Vagina (tissue), 2 donors: ENCODE data around the gene IKZF4. TPM values are rescaled to one million over a fixed set of nuclear protein-coding genes. Genes with fewer than 3 reads are reported as not detected.

Source experiments
- DNase-seq, 2 donors: peaks; one replicate each; pipeline ENCODE4 v3.0.0-alpha.2; 2017; ENCODE audit errors: extremely low spot score in 2 of 2
- H3K27ac ChIP-seq: fragments of 200-600 bp; sonication (generic); one replicate; pipeline ENCODE4 v1.5.1; 2019
- H3K27me3 ChIP-seq: fragments of 200-600 bp; sonication (generic); one replicate; pipeline ENCODE4 v1.5.1; 2019
- H3K36me3 ChIP-seq, 2 donors: fragments of 200-600 bp; sonication (generic); one replicate each; pipeline ENCODE4 v1.5.1; 2017 to 2019
- H3K4me1 ChIP-seq: fragments of 200-600 bp; sonication (generic); one replicate; pipeline ENCODE4 v1.5.1; 2019
- H3K4me3 ChIP-seq, 2 donors: fragments of 200-600 bp; sonication (generic); 1 replicate in 1 of 2; 2 replicates in 1 of 2; pipeline ENCODE4 v1.5.1; 2016 to 2019
- H3K9me3 ChIP-seq: fragments of 200-600 bp; sonication (generic); one replicate; pipeline ENCODE4 v1.5.1; 2019
- POLR2A ChIP-seq, 2 donors: fragments of 450-650 bp; IDR thresholded peaks; one replicate each; pipeline ENCODE4 v1.6.1; 2017; ENCODE audit warnings: antibody characterized with exemption in 2 of 2, mild to moderate bottlenecking in 2 of 2, moderate library complexity in 2 of 2
- POLR2AphosphoS5 ChIP-seq, 2 donors: sonication (generic); formaldehyde crosslinking; IDR thresholded peaks; one replicate each; pipeline ENCODE4 v1.9.0; 2017; ENCODE audit warnings: antibody characterized with exemption in 2 of 2, mild to moderate bottlenecking in 2 of 2, low read depth in 1 of 2; ENCODE audit not compliant: insufficient read depth in 1 of 2
- intact Hi-C: fragments of 100-400 bp; cut with DNase I; formaldehyde crosslinking; loops from one replicate; pipeline ENCODE4 v1.15.1; 2023
- total RNA-seq: library from RNA; depleted of rRNA; stranded (reverse); fragments of >200 nt; gene quantifications from one replicate; pipeline ENCODE4 v1.2.3, GENCODE V29; 2016
- TF ChIP-seq, protein P1 (sequence below), 3 experiments: fragments of 450-650 bp in 2 of 3; fragments of 200-600 bp in 1 of 3; sonication (generic) in 1 of 3; IDR thresholded peaks; one replicate each; pipeline ENCODE4 v1.5.1; 2017 to 2019; ENCODE audit warnings: antibody characterized with exemption in 3 of 3, mild to moderate bottlenecking in 2 of 3, moderate library complexity in 2 of 3

IKZF4 gene
- total RNA-seq, 1 donor from 2014 or later: 4.4 TPM

DNA sequence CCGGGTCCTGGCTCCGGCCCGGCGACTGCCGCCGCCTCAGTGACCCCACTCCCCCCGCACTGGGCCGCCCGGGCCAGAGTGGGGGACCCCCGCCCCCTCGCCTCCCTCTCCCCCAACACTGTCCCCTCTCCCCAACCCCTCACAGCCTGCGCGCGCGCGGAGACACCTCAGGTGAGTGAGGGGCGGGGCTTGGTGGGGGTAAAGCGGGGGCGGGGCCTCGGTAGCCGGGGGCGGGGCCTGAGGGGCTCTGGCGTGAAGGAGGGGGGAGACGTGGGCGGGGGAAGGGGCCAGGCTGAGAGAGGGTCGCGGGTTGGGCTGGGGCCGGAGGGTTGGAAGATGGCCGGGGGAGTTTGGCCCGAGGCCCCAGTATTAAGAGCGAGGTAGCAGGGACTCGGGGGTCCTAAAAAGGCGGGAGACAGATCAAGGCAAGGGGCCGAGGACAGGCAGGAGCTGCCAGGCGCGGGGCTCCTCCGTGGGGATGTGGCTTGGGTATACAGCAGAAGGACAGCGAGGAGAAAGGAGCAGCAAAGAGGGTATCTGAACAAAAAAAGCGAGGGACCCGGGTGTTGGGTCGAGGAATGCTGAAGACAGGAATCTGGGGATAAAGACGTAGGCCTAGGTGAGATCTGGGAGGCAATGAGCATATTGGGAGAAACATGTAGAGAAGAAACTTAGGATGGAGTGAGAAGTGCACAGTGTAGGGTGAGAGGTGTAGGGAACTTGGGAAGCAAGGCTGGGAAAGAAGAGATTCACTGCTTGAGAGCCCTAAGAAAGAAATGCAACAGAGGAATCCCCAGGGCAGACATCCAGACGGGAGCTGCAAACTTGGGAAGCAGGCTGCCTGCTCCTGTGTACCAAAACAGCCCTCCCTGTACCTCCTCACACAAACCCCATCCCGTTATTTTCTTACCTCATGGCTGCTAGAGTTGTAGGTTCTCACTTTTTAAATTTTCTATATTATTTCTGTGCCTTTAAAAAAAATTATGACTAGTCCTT, 13.0 kb upstream of the IKZF4 start:
- H3K27me3 ChIP-seq: no peaks in the 10 kb centered on the region

DNA sequence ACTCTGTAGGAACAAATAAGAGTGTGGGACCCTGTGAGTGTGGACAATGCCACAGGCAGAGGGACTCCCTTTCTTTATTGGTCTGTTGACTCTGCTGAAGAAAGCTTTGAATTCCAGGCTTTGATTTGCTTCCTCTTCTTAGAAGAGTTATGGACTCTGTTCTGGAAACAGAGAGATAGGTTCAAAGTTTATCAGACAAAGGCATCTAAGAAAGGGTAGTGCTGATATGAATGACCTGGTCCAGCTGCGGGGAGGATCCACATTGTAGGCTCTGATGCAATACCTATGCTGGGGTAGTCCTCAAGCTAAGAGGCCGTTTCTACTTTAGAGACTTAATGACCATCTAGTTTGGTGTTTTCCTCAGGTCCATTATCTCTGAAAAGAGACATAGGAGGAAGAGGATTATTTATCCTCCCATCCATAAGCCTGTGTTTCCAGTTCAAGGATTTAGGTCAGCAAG, 10.7 kb upstream of the IKZF4 start:
- intact Hi-C loops: no loop called here
- H3K4me3 ChIP-seq: no peak overlapping the region
- H3K27me3 ChIP-seq: no peaks in the 10 kb centered on the region
- peaks cover 16% of the 10 kb centered on the region for H3K4me1 ChIP-seq
- no peak for TF ChIP-seq POLR2A (IDR thresholded peaks at IDR 0.05)
- no peak for TF ChIP-seq POLR2AphosphoS5 (IDR thresholded peaks at IDR 0.05; ENCODE audit: insufficient read depth in 1 of 2, low read depth in 1 of 2)
- TF ChIP-seq, protein P1, sequence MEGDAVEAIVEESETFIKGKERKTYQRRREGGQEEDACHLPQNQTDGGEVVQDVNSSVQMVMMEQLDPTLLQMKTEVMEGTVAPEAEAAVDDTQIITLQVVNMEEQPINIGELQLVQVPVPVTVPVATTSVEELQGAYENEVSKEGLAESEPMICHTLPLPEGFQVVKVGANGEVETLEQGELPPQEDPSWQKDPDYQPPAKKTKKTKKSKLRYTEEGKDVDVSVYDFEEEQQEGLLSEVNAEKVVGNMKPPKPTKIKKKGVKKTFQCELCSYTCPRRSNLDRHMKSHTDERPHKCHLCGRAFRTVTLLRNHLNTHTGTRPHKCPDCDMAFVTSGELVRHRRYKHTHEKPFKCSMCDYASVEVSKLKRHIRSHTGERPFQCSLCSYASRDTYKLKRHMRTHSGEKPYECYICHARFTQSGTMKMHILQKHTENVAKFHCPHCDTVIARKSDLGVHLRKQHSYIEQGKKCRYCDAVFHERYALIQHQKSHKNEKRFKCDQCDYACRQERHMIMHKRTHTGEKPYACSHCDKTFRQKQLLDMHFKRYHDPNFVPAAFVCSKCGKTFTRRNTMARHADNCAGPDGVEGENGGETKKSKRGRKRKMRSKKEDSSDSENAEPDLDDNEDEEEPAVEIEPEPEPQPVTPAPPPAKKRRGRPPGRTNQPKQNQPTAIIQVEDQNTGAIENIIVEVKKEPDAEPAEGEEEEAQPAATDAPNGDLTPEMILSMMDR (IDR thresholded peaks at IDR 0.05): no peak
- H3K27ac ChIP-seq: no peak overlapping the region
- DNase-seq: no peak
- no peaks in the 10 kb centered on the region for H3K9me3 ChIP-seq
- H3K36me3 ChIP-seq: no peaks in the 10 kb centered on the region

More for the DNA sequence above, 13.0 kb upstream of the IKZF4 start:
- Histone ChIP-seq H3K9me3 (no peaks in the 10 kb centered on the region), H3K4me1 (peaks cover 16% of the 10 kb centered on the region), H3K4me3 (peak overlapping the region; percentile 85 to 98), H3K27ac (peak overlapping the region; percentile 98), H3K36me3 (peaks cover 0 to 15% of the 10 kb centered on the region in 2 donors)
- no peak for DNase-seq
- TF ChIP-seq POLR2A (IDR thresholded peaks at IDR 0.05) (no peak), POLR2AphosphoS5 (IDR thresholded peaks at IDR 0.05; ENCODE audit: insufficient read depth in 1 of 2, low read depth in 1 of 2) (no peak)
- intact Hi-C loops: no loop called here

DNA sequence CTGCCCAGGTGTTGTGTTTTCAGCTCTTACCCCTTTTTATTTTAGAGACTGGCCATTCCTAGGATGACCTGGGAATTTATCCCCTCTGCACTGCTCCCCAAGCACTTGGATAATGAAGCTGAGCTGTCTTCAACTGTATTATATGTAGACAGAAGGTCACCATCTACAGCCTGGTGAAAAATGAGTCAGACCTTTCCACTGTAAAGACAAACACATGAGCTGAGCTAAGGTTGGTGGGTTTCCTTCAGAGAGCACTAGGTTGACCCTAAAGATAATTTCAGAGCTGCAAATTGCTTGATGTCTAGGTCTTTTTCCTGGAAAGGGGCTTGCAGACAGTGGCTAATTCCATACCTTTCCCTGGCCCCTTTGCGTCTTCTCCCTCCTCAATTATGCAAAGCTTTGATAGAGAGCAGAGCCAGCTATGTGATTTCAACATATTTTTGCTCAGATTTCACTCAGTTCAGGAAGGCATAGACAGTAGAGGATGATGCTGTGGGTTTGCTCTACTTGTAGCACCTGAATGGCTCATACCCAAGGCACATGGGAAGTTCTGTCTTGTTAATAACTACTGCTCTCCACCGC, 9.2 kb upstream of the IKZF4 start:
- no peaks in the 10 kb centered on the region for H3K27me3 ChIP-seq
- peaks cover 15% of the 10 kb centered on the region for H3K4me1 ChIP-seq
- intact Hi-C loops: no loop called here
- no peaks in the 10 kb centered on the region for H3K9me3 ChIP-seq
- TF ChIP-seq POLR2A (IDR thresholded peaks at IDR 0.05) (no peak), POLR2AphosphoS5 (IDR thresholded peaks at IDR 0.05; ENCODE audit: insufficient read depth in 1 of 2, low read depth in 1 of 2) (no peak)
- TF ChIP-seq, protein P1 (IDR thresholded peaks at IDR 0.05): no peak
- H3K27ac ChIP-seq: no peak overlapping the region
- DNase-seq: no peak
- no peaks in the 10 kb centered on the region for H3K36me3 ChIP-seq
- H3K4me3 ChIP-seq: no peak overlapping the region

DNA sequence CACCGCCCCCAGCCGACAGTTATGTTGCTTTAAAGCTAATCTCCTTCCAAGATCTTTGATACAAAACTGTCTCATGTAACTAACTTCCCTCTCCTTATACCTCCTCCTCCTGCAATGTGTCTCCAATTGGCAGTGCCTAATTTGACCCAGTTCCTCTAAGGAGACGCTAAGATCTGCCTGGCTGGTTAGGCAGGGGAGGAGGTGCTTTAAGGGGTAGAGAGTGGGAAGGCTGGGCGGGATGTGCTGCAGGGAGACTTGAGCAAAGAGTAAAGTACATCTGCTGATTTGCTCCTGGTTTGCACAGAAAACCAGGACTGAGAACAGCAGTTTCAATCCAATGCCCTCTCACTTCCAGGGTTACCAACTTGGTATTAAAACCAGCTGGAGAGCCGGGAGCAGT, 7.4 kb upstream of the IKZF4 start:
- Histone ChIP-seq H3K27me3 (no peaks in the 10 kb centered on the region), H3K27ac (no peak overlapping the region), H3K36me3 (no peaks in the 10 kb centered on the region), H3K9me3 (no peaks in the 10 kb centered on the region), H3K4me1 (peaks cover 1% of the 10 kb centered on the region), H3K4me3 (no peak overlapping the region)
- intact Hi-C loops: no loop called here
- TF ChIP-seq POLR2A (IDR thresholded peaks at IDR 0.05) (no peak), POLR2AphosphoS5 (IDR thresholded peaks at IDR 0.05; ENCODE audit: insufficient read depth in 1 of 2, low read depth in 1 of 2) (no peak)
- TF ChIP-seq, protein P1 (IDR thresholded peaks at IDR 0.05): no peak
- no peak for DNase-seq

DNA sequence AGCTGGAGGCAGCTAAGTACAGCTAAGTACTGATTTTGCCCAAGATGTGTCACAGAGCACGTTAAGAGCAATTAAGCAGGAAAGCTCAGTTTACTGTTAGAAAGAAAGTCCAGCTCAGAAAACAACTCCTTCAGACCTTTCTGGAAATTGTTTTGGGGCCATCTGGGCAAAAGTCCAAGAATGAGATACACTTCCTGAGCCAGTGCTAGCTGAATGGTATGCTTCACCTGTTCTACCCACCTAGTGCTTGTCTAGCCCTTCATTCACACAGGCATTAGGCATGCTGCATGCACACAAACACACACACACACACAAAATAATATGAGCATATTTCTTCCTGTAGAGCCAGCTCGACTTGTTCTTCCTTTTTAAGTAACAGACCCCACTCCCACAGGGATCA, 6.6 kb upstream of the IKZF4 start:
- Histone ChIP-seq H3K36me3 (no peaks in the 10 kb centered on the region), H3K4me1 (no peaks in the 10 kb centered on the region), H3K27ac (no peak overlapping the region), H3K27me3 (no peaks in the 10 kb centered on the region), H3K9me3 (no peaks in the 10 kb centered on the region), H3K4me3 (no peak overlapping the region)
- intact Hi-C loops: no loop called here
- no peak for TF ChIP-seq POLR2AphosphoS5 (IDR thresholded peaks at IDR 0.05; ENCODE audit: insufficient read depth in 1 of 2, low read depth in 1 of 2)
- TF ChIP-seq POLR2A (IDR thresholded peaks at IDR 0.05): no peak
- TF ChIP-seq, protein P1 (IDR thresholded peaks at IDR 0.05): no peak
- no peak for DNase-seq
